SK-N-SH (cell line): ENCODE results near the gene FAM181A. TPM values are rescaled to one million over a fixed set of nuclear protein-coding genes. Genes with fewer than 3 reads are reported as not detected.

Experiments
- CTCF ChIA-PET: fragments of 300-600, 350-600 bp; formaldehyde crosslinking; extraction: SDS; loops from one replicate; lab custom pipeline; 2021; lab: Yijun Ruan, JAX
- POLR2A ChIA-PET: fragments of 350-600 bp; sonication (Branson Sonifier 250); formaldehyde crosslinking; extraction: SDS; loops from one replicate; lab custom pipeline; 2020; ENCODE audit warnings: antibody characterized with exemption, inconsistent platforms; lab: Yijun Ruan, JAX
- DNase-seq: peaks from one replicate; pipeline ENCODE4 v3.0.0; 2012
- H2AFZ ChIP-seq: fragments of 200-600 bp; sonication (generic); 2 replicates; pipeline ENCODE4 v1.8.1; 2016; ENCODE audit warnings: antibody characterized with exemption, mild to moderate bottlenecking, low read depth
- H3F3A ChIP-seq: fragments of 200-600 bp; sonication (generic); replicated peaks from 2 replicates; pipeline ENCODE3; 2016; ENCODE audit warnings: antibody characterized with exemption, mild to moderate bottlenecking; ENCODE audit not compliant: insufficient read depth
- H3K27ac ChIP-seq, 2 experiments: fragments of 200-500 bp in 1 of 2; fragments of 200-600 bp in 1 of 2; sonication (Bioruptor generic) in 1 of 2; sonication (generic), shearing (Covaris generic) in 1 of 2; 2 replicates each; pipeline versions ENCODE4 v1.5.1 to v1.6.1; 2014 to 2016; ENCODE audit warnings: low read depth in 2 of 2, inconsistent platforms in 1 of 2, low read length in 1 of 2, mild to moderate bottlenecking in 1 of 2, mixed read lengths in 1 of 2
- H3K27me3 ChIP-seq: fragments of 200-600 bp; sonication (generic), shearing (Covaris generic); 2 replicates; pipeline ENCODE4 v1.6.1; 2016; ENCODE audit warnings: mixed run types; ENCODE audit not compliant: insufficient read depth
- H3K36me3 ChIP-seq, 2 experiments: fragments of 200-500 bp in 1 of 2; fragments of 200-600 bp in 1 of 2; sonication (Bioruptor generic) in 1 of 2; sonication (generic) in 1 of 2; replicated peaks in 1 of 2; 2 replicates each; pipeline versions ENCODE3 to v1.5.1; 2014 to 2016; ENCODE audit warnings: low read length in 1 of 2, mild to moderate bottlenecking in 1 of 2; ENCODE audit not compliant: insufficient read depth in 2 of 2, control insufficient read depth in 1 of 2
- H3K4me1 ChIP-seq, 2 experiments: fragments of 200-500 bp in 1 of 2; fragments of 200-600 bp in 1 of 2; sonication (Bioruptor generic) in 1 of 2; sonication (generic), shearing (Covaris generic) in 1 of 2; 2 replicates each; pipeline versions ENCODE4 v1.5.1 to v1.6.1; 2014 to 2016; ENCODE audit warnings: low read depth in 1 of 2, low read length in 1 of 2, mixed run types in 1 of 2; ENCODE audit not compliant: insufficient read depth in 2 of 2, control insufficient read depth in 1 of 2
- H3K4me2 ChIP-seq: fragments of 200-600 bp; sonication (generic), shearing (Covaris generic); 2 replicates; pipeline ENCODE4 v1.6.1; 2017; ENCODE audit warnings: mixed run types
- H3K4me3 ChIP-seq, 2 experiments: fragments of 200-500 bp in 1 of 2; fragments of 200-600 bp in 1 of 2; sonication (Bioruptor generic) in 1 of 2; sonication (generic), shearing (Covaris generic) in 1 of 2; 2 replicates each; pipeline versions ENCODE4 v1.5.1 to v1.8.1; 2014 to 2016; ENCODE audit warnings: low read depth in 2 of 2, inconsistent platforms in 1 of 2, low read length in 1 of 2, mild to moderate bottlenecking in 1 of 2, mixed read lengths in 1 of 2, moderate library complexity in 1 of 2
- H3K79me2 ChIP-seq: fragments of 200-600 bp; sonication (generic); 2 replicates; pipeline ENCODE4 v1.8.1; 2017; ENCODE audit warnings: mild to moderate bottlenecking; ENCODE audit not compliant: insufficient read depth
- H3K9ac ChIP-seq: fragments of 200-600 bp; sonication (generic); 2 replicates; pipeline ENCODE4 v1.6.1; 2017; ENCODE audit warnings: mixed run types
- H3K9me2 ChIP-seq: fragments of 200-600 bp; sonication (generic); 2 replicates; pipeline ENCODE4 v1.6.1; 2017; ENCODE audit warnings: mixed run types
- H3K9me3 ChIP-seq: fragments of 200-600 bp; sonication (generic); 2 replicates; pipeline ENCODE4 v1.6.1; 2017; ENCODE audit warnings: mixed run types, mild to moderate bottlenecking, moderate library complexity
- H4K20me1 ChIP-seq: fragments of 200-600 bp; sonication (generic); 2 replicates; pipeline ENCODE4 v1.6.1; 2017; ENCODE audit warnings: mild to moderate bottlenecking, mixed run types; ENCODE audit not compliant: insufficient read depth
- CHD2 ChIP-seq: fragments of 150-350 bp; IDR thresholded peaks from 2 replicates; pipeline ENCODE4 v1.6.1; 2018; ENCODE audit warnings: low read length; ENCODE audit not compliant: partially characterized antibody
- ELF1 ChIP-seq: IDR thresholded peaks from 2 replicates; pipeline ENCODE4 v1.4.0; 2012
- EP300 ChIP-seq, 2 experiments: IDR thresholded peaks; 2 replicates each; pipeline versions ENCODE4 v1.4.0 to v1.6.1; 2012; ENCODE audit warnings: borderline replicate concordance in 1 of 2, low read depth in 1 of 2, low read length in 1 of 2
- EZH2phosphoT487 ChIP-seq: fragments of 200-600 bp; sonication (generic); IDR thresholded peaks from 2 replicates; pipeline ENCODE4 v1.6.1; 2017; ENCODE audit warnings: low read depth, mixed run types, mild to moderate bottlenecking, antibody characterized with exemption, moderate library complexity, borderline replicate concordance
- FOSL2 ChIP-seq: IDR thresholded peaks from 2 replicates; pipeline ENCODE4 v1.4.0; 2012; ENCODE audit warnings: low read depth, mild to moderate bottlenecking, moderate library complexity, borderline replicate concordance
- JUND ChIP-seq: IDR thresholded peaks from 2 replicates; pipeline ENCODE4 v1.4.0; 2012
- MEF2A ChIP-seq: IDR thresholded peaks from 2 replicates; pipeline ENCODE4 v1.4.0; 2012; ENCODE audit warnings: low read depth, borderline replicate concordance
- MXI1 ChIP-seq: IDR thresholded peaks from 2 replicates; pipeline ENCODE4 v1.6.1; 2012; ENCODE audit warnings: mild to moderate bottlenecking, low read depth, low read length, improper control_type of control experiment
- NRF1 ChIP-seq: IDR thresholded peaks from 2 replicates; pipeline ENCODE4 v1.6.1; 2012; ENCODE audit warnings: low read depth, mild to moderate bottlenecking, low read length
- POLR2AphosphoS5 ChIP-seq: IDR thresholded peaks from 2 replicates; pipeline ENCODE4 v1.6.1; 2012; ENCODE audit warnings: low read depth, low read length
- RAD21 ChIP-seq: IDR thresholded peaks from 2 replicates; pipeline ENCODE4 v1.6.1; 2012; ENCODE audit warnings: mild to moderate bottlenecking, low read length
- RCOR1 ChIP-seq: fragments of 150-350 bp; IDR thresholded peaks from 2 replicates; pipeline ENCODE4 v1.6.1; 2017; ENCODE audit warnings: antibody characterized with exemption, low read length
- REST ChIP-seq: IDR thresholded peaks from 2 replicates; pipeline ENCODE4 v1.6.1; 2012; ENCODE audit warnings: mild to moderate bottlenecking, low read depth, low read length, moderate library complexity
- SIN3A ChIP-seq: IDR thresholded peaks from 2 replicates; pipeline ENCODE4 v1.6.1; 2012; ENCODE audit warnings: low read depth, mild to moderate bottlenecking, low read length, moderate library complexity, borderline replicate concordance
- SMC3 ChIP-seq: IDR thresholded peaks from 2 replicates; pipeline ENCODE4 v1.6.1; 2012; ENCODE audit warnings: low read depth, low read length, improper control_type of control experiment
- TAF1 ChIP-seq: IDR thresholded peaks from 2 replicates; pipeline ENCODE4 v1.6.1; 2012; ENCODE audit warnings: low read depth, mild to moderate bottlenecking, low read length, moderate library complexity, borderline replicate concordance
- TEAD4 ChIP-seq: IDR thresholded peaks from 2 replicates; pipeline ENCODE4 v1.4.0; 2012; ENCODE audit warnings: mild to moderate bottlenecking, borderline replicate concordance; ENCODE audit not compliant: insufficient read depth
- USF1 ChIP-seq: IDR thresholded peaks from 2 replicates; pipeline ENCODE4 v1.4.0; 2012; ENCODE audit warnings: low read depth, borderline replicate concordance
- YY1 ChIP-seq: IDR thresholded peaks from 2 replicates; pipeline ENCODE4 v1.4.0; 2012; ENCODE audit warnings: low read depth, mild to moderate bottlenecking
- WGBS: methylation state at CpG from one replicate; pipeline ENCODE4 v1.1.6; 2017; ENCODE audit warnings: low lambda C conversion rate; 5-methylcytosine and 5-hydroxymethylcytosine counted together
- polyA plus RNA-seq, 3 experiments: library from polyadenylated mRNA; depleted of rRNA; stranded (reverse); fragments of >200 nt; gene quantifications; 2 replicates each; pipeline ENCODE4 v1.2.3, GENCODE V29; 2012
- TF ChIP-seq, protein P1 (sequence below): IDR thresholded peaks from 2 replicates; pipeline ENCODE4 v1.4.0; 2012; ENCODE audit warnings: low read depth, borderline replicate concordance
- TF ChIP-seq, protein P2 (sequence below): IDR thresholded peaks from 2 replicates; pipeline ENCODE4 v1.4.0; 2012; ENCODE audit warnings: low read depth

FAM181A gene
- polyA plus RNA-seq, 1 of the 3 experiments (the other 2 are of a cell fraction): not detected

GRCh38 chr14:93940437-93940836 is 13.3 kb downstream of the FAM181A start:
- TF ChIP-seq CHD2: no peak
- TF ChIP-seq, all 33 proteins: peak for 0
- Histone ChIP-seq H3K9me2 (no peaks in the 10 kb centered on the region), H3F3A (peaks cover 6% of the 10 kb centered on the region), H3K9ac (no peak overlapping the region), H3K4me3 (no peak overlapping the region), H4K20me1 (no peaks in the 10 kb centered on the region), H3K9me3 (no peaks in the 10 kb centered on the region), H3K4me1 (peaks cover 9 to 25% of the 10 kb centered on the region in 2 experiments; a peak in 3 of 4 replicates), H3K79me2 (no peaks in the 10 kb centered on the region), H3K36me3 (no peaks in the 10 kb centered on the region), H3K27me3 (peaks cover 30% of the 10 kb centered on the region), H2AFZ (no peak overlapping the region), H3K4me2 (no peak overlapping the region), H3K27ac (peak overlapping the region in 1 of 2 experiments; percentile 89; a peak in 1 of 4 replicates)
- ChIA-PET POLR2A (interaction anchor here (0.9 kb wide), 1 partner anchor 61 kb away, joined by 4 read pairs; no protein-coding TSS in a partner anchor), CTCF (interaction anchor here (0.9 to 7.8 kb wide), 48 partner anchors 10 to 733 kb away, joined by 3 to 219 read pairs (median 7); partner anchors contain the start of genes CCDC197, FAM181A and UBR7)
- 98% methylated on average over 5 of the region's 6 CpGs for WGBS
- no peak for DNase-seq

- no peak for DNase-seq
- H3K4me1 ChIP-seq: peaks cover 16 to 25% of the 10 kb centered on the region in 2 experiments
- H3K9me2 ChIP-seq: no peaks in the 10 kb centered on the region
- peaks cover 29% of the 10 kb centered on the region for H3K27me3 ChIP-seq
- POLR2A ChIA-PET: no interaction called here
- no peaks in the 10 kb centered on the region for H3K36me3 ChIP-seq
- CTCF ChIA-PET: interaction anchor here (1.4 to 7.4 kb wide), 11 partner anchors 9 to 286 kb away, joined by 3 to 219 read pairs (median 12); partner anchors contain the start of gene CCDC197
- H3K27ac ChIP-seq: peak overlapping the region in 1 of 2 experiments; percentile 89; a peak in 2 of 4 replicates
- H4K20me1 ChIP-seq: no peaks in the 10 kb centered on the region
- no peak overlapping the region for H3K4me3 ChIP-seq
- H3K9ac ChIP-seq: peak overlapping the region; percentile 66
- 41% methylated on average over 13 of the region's 16 CpGs for WGBS
- H3F3A ChIP-seq: peaks cover 6% of the 10 kb centered on the region
- no peaks in the 10 kb centered on the region for H3K79me2 ChIP-seq
- peak overlapping the region; percentile 69; the same call in 1 of the 2 replicates for H2AFZ ChIP-seq
- no peaks in the 10 kb centered on the region for H3K9me3 ChIP-seq
- H3K4me2 ChIP-seq: peak overlapping the region; percentile 54; the same call in 1 of the 2 replicates
- TF ChIP-seq FOSL2: peak; percentile 77
- no peak for TF ChIP-seq USF1
- TF ChIP-seq MEF2A: no peak
- no peak for TF ChIP-seq TEAD4
- no peak for TF ChIP-seq NRF1
- no peak for TF ChIP-seq REST
- no peak for TF ChIP-seq RAD21
- no peak for TF ChIP-seq MXI1
- no peak for TF ChIP-seq RCOR1
- no peak for TF ChIP-seq EZH2phosphoT487
- TF ChIP-seq SMC3: no peak
- TF ChIP-seq JUND: peak; percentile 66
- no peak for TF ChIP-seq TAF1
- no peak for TF ChIP-seq EP300 (IDR thresholded peaks at IDR 0.05; ENCODE audit: borderline replicate concordance in 1 of 2, low read depth in 1 of 2, low read length in 1 of 2)
- TF ChIP-seq, protein P1, sequence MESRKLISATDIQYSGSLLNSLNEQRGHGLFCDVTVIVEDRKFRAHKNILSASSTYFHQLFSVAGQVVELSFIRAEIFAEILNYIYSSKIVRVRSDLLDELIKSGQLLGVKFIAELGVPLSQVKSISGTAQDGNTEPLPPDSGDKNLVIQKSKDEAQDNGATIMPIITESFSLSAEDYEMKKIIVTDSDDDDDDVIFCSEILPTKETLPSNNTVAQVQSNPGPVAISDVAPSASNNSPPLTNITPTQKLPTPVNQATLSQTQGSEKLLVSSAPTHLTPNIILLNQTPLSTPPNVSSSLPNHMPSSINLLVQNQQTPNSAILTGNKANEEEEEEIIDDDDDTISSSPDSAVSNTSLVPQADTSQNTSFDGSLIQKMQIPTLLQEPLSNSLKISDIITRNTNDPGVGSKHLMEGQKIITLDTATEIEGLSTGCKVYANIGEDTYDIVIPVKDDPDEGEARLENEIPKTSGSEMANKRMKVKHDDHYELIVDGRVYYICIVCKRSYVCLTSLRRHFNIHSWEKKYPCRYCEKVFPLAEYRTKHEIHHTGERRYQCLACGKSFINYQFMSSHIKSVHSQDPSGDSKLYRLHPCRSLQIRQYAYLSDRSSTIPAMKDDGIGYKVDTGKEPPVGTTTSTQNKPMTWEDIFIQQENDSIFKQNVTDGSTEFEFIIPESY: no peak
- no peak for TF ChIP-seq YY1
- 0 out of 2 replicates have a peak, but pooled peaks have one; percentile 11 for TF ChIP-seq ELF1
- no peak for TF ChIP-seq SIN3A
- TF ChIP-seq, protein P2, sequence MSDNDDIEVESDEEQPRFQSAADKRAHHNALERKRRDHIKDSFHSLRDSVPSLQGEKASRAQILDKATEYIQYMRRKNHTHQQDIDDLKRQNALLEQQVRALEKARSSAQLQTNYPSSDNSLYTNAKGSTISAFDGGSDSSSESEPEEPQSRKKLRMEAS: peak; percentile 60
- no peak for TF ChIP-seq POLR2AphosphoS5
Observed at GRCh38 chr14:93941293-93941910, 14.3 kb downstream of the FAM181A start.
